Astrocyte (in vitro differentiated cells and primary cell): ENCODE measurements around the gene ZSWIM8. TPM values are rescaled to one million over a fixed set of nuclear protein-coding genes. Genes with fewer than 3 reads are reported as not detected.

ENCODE experiments used
- DNase-seq: peaks from one replicate; pipeline ENCODE4 v3.0.0-alpha.2; 2010; ENCODE audit warnings: low read depth
- FAIRE-seq: peaks from 2 replicates; lab custom pipeline; 2011; peaks lifted over from hg19 to GRCh38; lab: Jason Lieb, UNC
- H2AFZ ChIP-seq: 2 replicates; pipeline ENCODE4 v1.6.0; 2012; ENCODE audit warnings: low read depth, low read length, inconsistent platforms
- H3K27ac ChIP-seq: 2 replicates; pipeline ENCODE4 v1.5.1; 2011; ENCODE audit warnings: low read depth, low read length, inconsistent platforms
- H3K27me3 ChIP-seq: 2 replicates; pipeline ENCODE4 v1.6.0; 2011; ENCODE audit warnings: low read length, inconsistent platforms; ENCODE audit not compliant: insufficient read depth
- H3K36me3 ChIP-seq: 2 replicates; pipeline ENCODE4 v1.5.1; 2011; ENCODE audit warnings: low read length, inconsistent platforms; ENCODE audit not compliant: insufficient read depth
- H3K4me1 ChIP-seq: 2 replicates; pipeline ENCODE4 v1.5.1; 2011; ENCODE audit warnings: low read length, inconsistent platforms; ENCODE audit not compliant: insufficient read depth
- H3K4me2 ChIP-seq: 2 replicates; pipeline ENCODE4 v1.6.0; 2012; ENCODE audit warnings: low read length, inconsistent platforms
- H3K4me3 ChIP-seq: 2 replicates; pipeline ENCODE4 v1.5.1; 2011; ENCODE audit warnings: low read depth, mild to moderate bottlenecking, low read length, inconsistent platforms; ENCODE audit not compliant: insufficient read depth
- H3K79me2 ChIP-seq: 2 replicates; pipeline ENCODE4 v1.6.0; 2012; ENCODE audit warnings: mild to moderate bottlenecking, low read length, inconsistent platforms; ENCODE audit not compliant: insufficient read depth
- H3K9ac ChIP-seq: 2 replicates; pipeline ENCODE4 v1.6.0; 2012; ENCODE audit warnings: mild to moderate bottlenecking, low read length, inconsistent platforms
- H3K9me3 ChIP-seq: 2 replicates; pipeline ENCODE4 v1.5.1; 2012; ENCODE audit warnings: low read depth, mild to moderate bottlenecking, low read length, inconsistent platforms; ENCODE audit not compliant: insufficient read depth
- H4K20me1 ChIP-seq: 2 replicates; pipeline ENCODE4 v1.6.0; 2012; ENCODE audit warnings: low read length, inconsistent platforms; ENCODE audit not compliant: insufficient read depth
- H3K27ac Mint-ChIP-seq: one replicate; pipeline ENCODE4 v1.8.0; 2021; ENCODE audit warnings: mild to moderate bottlenecking, mixed read lengths; ENCODE audit not compliant: unreplicated experiment
- H3K27me3 Mint-ChIP-seq: one replicate; pipeline ENCODE4 v1.8.0; 2021; ENCODE audit warnings: low read depth, mixed read lengths; ENCODE audit not compliant: unreplicated experiment
- H3K36me3 Mint-ChIP-seq: one replicate; pipeline ENCODE4 v1.8.0; 2021; ENCODE audit warnings: low read depth, mixed read lengths; ENCODE audit not compliant: unreplicated experiment
- H3K4me1 Mint-ChIP-seq: one replicate; pipeline ENCODE4 v1.8.0; 2021; ENCODE audit warnings: low read depth, mixed read lengths; ENCODE audit not compliant: unreplicated experiment
- H3K4me3 Mint-ChIP-seq: one replicate; pipeline ENCODE4 v1.8.0; 2021; ENCODE audit warnings: mild to moderate bottlenecking, moderate library complexity, mixed read lengths; ENCODE audit not compliant: unreplicated experiment
- H3K9me3 Mint-ChIP-seq: one replicate; pipeline ENCODE4 v1.8.0; 2021; ENCODE audit warnings: mild to moderate bottlenecking, mixed read lengths; ENCODE audit not compliant: unreplicated experiment
- CTCF ChIP-seq: IDR thresholded peaks from 2 replicates; pipeline ENCODE4 v1.5.1; 2011; ENCODE audit warnings: low read depth, mild to moderate bottlenecking, inconsistent platforms, low read length, moderate library complexity; ENCODE audit not compliant: insufficient read depth
- EZH2 ChIP-seq: IDR thresholded peaks from 2 replicates; pipeline ENCODE4 v1.6.1; 2012; ENCODE audit warnings: mild to moderate bottlenecking, low read length, inconsistent platforms; ENCODE audit not compliant: insufficient read depth
- total RNA-seq: library from RNA; stranded (reverse); gene quantifications from 2 replicates; pipeline ENCODE4 v1.2.1, GENCODE V29; 2021

ZSWIM8 gene
- total RNA-seq, 1 donor from 2014 or later: 70.2 TPM

- no peaks in the 10 kb centered on the region for H3K9me3 ChIP-seq
- no peaks in the 10 kb centered on the region for H3K79me2 ChIP-seq
- Mint-ChIP-seq H3K4me3 (no peak overlapping the region), H3K9me3 (no peaks in the 10 kb centered on the region), H3K36me3 (peaks cover 36% of the 10 kb centered on the region), H3K27ac (no peak overlapping the region), H3K4me1 (peaks cover 4% of the 10 kb centered on the region), H3K27me3 (no peaks in the 10 kb centered on the region)
- FAIRE-seq (no peak), DNase-seq (peak; percentile 55)
- peaks cover 10% of the 10 kb centered on the region for H3K4me1 ChIP-seq
- no peak for TF ChIP-seq CTCF
- no peak for TF ChIP-seq EZH2
- H3K9ac ChIP-seq: no peak overlapping the region
- H3K27me3 ChIP-seq: no peaks in the 10 kb centered on the region
- peaks cover 36% of the 10 kb centered on the region for H4K20me1 ChIP-seq
- H2AFZ ChIP-seq: no peak overlapping the region
- no peak overlapping the region for H3K27ac ChIP-seq
- H3K36me3 ChIP-seq: peaks cover 17% of the 10 kb centered on the region
- no peak overlapping the region for H3K4me3 ChIP-seq
- peak overlapping the region; percentile 22 for H3K4me2 ChIP-seq
Observed at GRCh38 chr10:73850863-73851461, 65.6 kb downstream of the ZSWIM8 start.

Other genes with a start within 250 kb of the ZSWIM8 start
- gene USP54, start 194.3 kb upstream of the ZSWIM8 start, total RNA-seq: 70.4 and 85.9 TPM in 2 replicates
- gene MYOZ1, start 144.1 kb upstream of the ZSWIM8 start, total RNA-seq: 2.2 TPM in 2 replicates
- gene SYNPO2L, start 129.6 kb upstream of the ZSWIM8 start, total RNA-seq: 1.0 and 1.2 TPM in 2 replicates
- 3.4 and 5.1 TPM in 2 replicates for gene AGAP5, start 87.5 kb upstream of the ZSWIM8 start, total RNA-seq
- 96.1 and 99.0 TPM in 2 replicates for gene SEC24C, start 41.2 kb upstream of the ZSWIM8 start, total RNA-seq
- 24.0 and 25.3 TPM in 2 replicates for gene CHCHD1, start 3.6 kb upstream of the ZSWIM8 start, total RNA-seq
- 16.2 and 21.5 TPM in 2 replicates for gene NDST2, start 26.0 kb downstream of the ZSWIM8 start, total RNA-seq
- 16.6 and 19.8 TPM in 2 replicates for gene CAMK2G, start 88.9 kb downstream of the ZSWIM8 start, total RNA-seq
- gene PLAU, start 125.5 kb downstream of the ZSWIM8 start, total RNA-seq: 81.2 and 90.2 TPM in 2 replicates
- 469 and 474 TPM in 2 replicates for gene VCL, start 212.5 kb downstream of the ZSWIM8 start, total RNA-seq